Mucosa of descending colon (tissue), 3 donors: ENCODE results near the gene SNX22. TPM values are rescaled to one million over a fixed set of nuclear protein-coding genes. Genes with fewer than 3 reads are reported as not detected.

ENCODE experiments used
- ATAC-seq: fragments of 200-7000 bp; cut with Tn5 transposase; one replicate; pipeline ENCODE4 v1.9.1; 2020; ENCODE audit warnings: mild to moderate bottlenecking, moderate library complexity
- DNase-seq, 3 donors: peaks; one replicate each; pipeline ENCODE4 v3.0.0-alpha.2; 2020
- H3K36me3 ChIP-seq: fragments of 200-600 bp; one replicate; pipeline ENCODE4 v1.8.0; 2021; ENCODE audit warnings: low read depth, mild to moderate bottlenecking
- H3K4me1 ChIP-seq: fragments of 200-600 bp; one replicate; pipeline ENCODE4 v1.8.0; 2021; ENCODE audit warnings: low read depth, mild to moderate bottlenecking
- H3K4me3 ChIP-seq: fragments of 200-600 bp; one replicate; pipeline ENCODE4 v1.8.0; 2021; ENCODE audit warnings: mild to moderate bottlenecking
- H3K9me3 ChIP-seq: fragments of 200-600 bp; one replicate; pipeline ENCODE4 v1.8.0; 2021; ENCODE audit warnings: mild to moderate bottlenecking
- intact Hi-C, 2 donors: fragments of 100-400 bp; cut with DNase I in 1 of 2; cut with micrococcal nuclease in 1 of 2; formaldehyde crosslinking; loops; one replicate each; pipeline versions ENCODE4 v1.11.0 to v1.11.1; 2022; cut with DNase I, micrococcal nuclease
- total RNA-seq, 3 donors: library from RNA; stranded (reverse); fragmentation: NEBNext Ultra II Directional in 2 of 3; extraction: Animal tissue kit (Norgen Biotek cat#: 25700) in 2 of 3; gene quantifications; one replicate each; pipeline versions ENCODE4 v1.2.1 to v1.2.4, GENCODE V29; 2021 to 2023
- TF ChIP-seq, protein P1 (sequence below): fragments of 200-600 bp; IDR thresholded peaks from one replicate; pipeline ENCODE4 v1.8.0; 2022; ENCODE audit warnings: antibody characterized with exemption, mild to moderate bottlenecking
- donor health status: DM: no; HTN: no; CAD: no; lungs with moderate emphysema.
- donor health status: DM: no; HTN: no; CAD: no.
- donor health status: DM: no; HTN: yes; CAD: no.

The SNX22 gene
- total RNA-seq, 3 donors from 2014 or later: 0.29 to 0.35 (median 0.29) TPM

DNA sequence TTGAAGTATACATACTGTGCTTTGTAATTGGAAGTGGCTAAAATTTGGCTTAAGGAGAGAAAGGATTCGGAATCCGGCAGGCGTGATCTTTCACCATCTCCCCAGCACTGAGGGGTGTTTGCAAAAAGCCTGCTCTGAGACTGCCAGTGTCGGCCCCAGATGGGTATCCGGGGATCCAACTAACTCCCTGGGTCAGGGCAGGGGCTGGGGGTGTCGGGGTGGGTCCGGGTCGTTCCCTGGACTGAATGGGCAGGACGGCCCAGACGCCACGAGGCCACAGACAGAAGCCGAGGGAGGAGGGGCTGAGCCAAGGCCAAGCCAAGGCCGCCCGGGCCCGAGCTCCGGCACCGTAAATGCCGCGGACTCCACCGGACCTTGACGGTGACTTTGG lies 10.9 kb downstream of the SNX22 start:
- Histone ChIP-seq H3K4me1 (peaks cover 15% of the 10 kb centered on the region), H3K4me3 (peak overlapping the region; percentile 80), H3K36me3 (peaks cover 6% of the 10 kb centered on the region), H3K9me3 (no peaks in the 10 kb centered on the region)
- ATAC-seq (peak; percentile 58), DNase-seq (no peak)
- TF ChIP-seq, protein P1, sequence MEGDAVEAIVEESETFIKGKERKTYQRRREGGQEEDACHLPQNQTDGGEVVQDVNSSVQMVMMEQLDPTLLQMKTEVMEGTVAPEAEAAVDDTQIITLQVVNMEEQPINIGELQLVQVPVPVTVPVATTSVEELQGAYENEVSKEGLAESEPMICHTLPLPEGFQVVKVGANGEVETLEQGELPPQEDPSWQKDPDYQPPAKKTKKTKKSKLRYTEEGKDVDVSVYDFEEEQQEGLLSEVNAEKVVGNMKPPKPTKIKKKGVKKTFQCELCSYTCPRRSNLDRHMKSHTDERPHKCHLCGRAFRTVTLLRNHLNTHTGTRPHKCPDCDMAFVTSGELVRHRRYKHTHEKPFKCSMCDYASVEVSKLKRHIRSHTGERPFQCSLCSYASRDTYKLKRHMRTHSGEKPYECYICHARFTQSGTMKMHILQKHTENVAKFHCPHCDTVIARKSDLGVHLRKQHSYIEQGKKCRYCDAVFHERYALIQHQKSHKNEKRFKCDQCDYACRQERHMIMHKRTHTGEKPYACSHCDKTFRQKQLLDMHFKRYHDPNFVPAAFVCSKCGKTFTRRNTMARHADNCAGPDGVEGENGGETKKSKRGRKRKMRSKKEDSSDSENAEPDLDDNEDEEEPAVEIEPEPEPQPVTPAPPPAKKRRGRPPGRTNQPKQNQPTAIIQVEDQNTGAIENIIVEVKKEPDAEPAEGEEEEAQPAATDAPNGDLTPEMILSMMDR: no peak
- intact Hi-C loops: no loop called here

- H3K4me3 ChIP-seq: peak within 1 kb of the TSS; percentile 80
- ATAC-seq (peak; percentile 96), DNase-seq (peak; percentile 96 to 99 (median 98))
- H3K36me3 ChIP-seq: peaks cover 6% of the 10 kb centered on the region
- H3K4me1 ChIP-seq: peaks cover 15% of the 10 kb centered on the region
- TF ChIP-seq, protein P1: peak; percentile 34
- H3K9me3 ChIP-seq: no peaks in the 10 kb centered on the region
- intact Hi-C loops: no loop called here
Observed at GRCh38 chr15:64162869-64163658, 11.5 kb downstream of the SNX22 start, which contains the start of gene PPIB. TSS of gene PPIB (minus strand) at chr15:64163022. CDS start at chr15:64162986, 36 bp downstream.

DNA sequence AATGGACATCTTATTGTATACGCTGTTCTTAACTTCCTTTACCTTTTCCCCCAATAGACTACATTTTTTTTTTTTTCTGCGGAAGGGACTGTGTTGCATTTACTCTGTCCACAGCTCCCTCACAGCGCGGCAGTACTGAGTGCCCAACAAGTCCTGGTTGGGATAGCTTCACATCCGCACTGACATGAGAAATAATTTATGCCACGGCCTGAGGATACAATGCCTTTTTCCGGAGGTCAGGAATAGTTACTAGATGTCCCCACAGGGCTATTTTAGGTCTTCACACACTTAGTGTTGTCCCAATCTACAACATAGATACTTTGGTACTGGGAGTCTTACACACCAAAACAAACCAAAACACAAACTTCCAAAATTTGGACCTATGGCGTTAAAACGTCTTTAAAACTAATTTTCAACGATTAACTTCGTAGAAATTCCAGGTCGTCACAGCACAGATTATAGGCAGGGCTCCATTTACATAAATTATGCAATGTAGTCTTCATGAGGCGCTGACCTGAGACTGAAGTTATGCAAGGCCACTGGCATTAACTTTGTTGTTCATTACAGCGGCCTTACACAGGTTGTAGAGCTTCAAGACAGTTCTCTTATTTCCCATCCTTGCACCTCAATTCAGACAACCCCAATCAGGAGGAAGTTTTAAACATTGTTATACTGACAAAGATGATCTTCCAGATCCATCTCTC lies 12.3 kb downstream of the SNX22 start:
- TF ChIP-seq, protein P1: no peak
- H3K36me3 ChIP-seq: peaks cover 6% of the 10 kb centered on the region
- H3K9me3 ChIP-seq: no peaks in the 10 kb centered on the region
- DNase-seq (peak in 1 of 3 donors; percentile 40), ATAC-seq (peak; percentile 0)
- intact Hi-C loops: no loop called here
- H3K4me3 ChIP-seq: no peak overlapping the region
- H3K4me1 ChIP-seq: peaks cover 15% of the 10 kb centered on the region

DNA sequence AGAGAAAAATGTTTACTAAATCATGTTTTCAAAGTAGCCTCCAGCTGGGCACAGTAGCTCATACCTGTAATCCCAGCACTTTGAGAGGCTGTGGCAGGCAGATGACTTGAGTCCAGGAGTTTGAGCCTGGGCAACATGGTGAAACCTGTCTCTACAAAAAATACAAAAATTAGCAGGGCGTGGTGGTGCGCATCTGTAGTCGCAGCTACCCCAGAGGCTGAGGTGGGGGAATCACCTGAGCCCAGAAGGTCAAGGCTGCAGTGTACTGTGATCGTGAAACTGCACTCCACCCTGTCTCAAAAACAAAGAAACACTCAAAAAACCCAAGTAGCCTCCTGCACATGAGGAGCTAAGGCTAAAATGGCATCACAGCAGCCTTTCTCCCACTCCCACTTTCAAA lies 12.9 kb downstream of the SNX22 start:
- ATAC-seq (no peak), DNase-seq (no peak)
- Histone ChIP-seq H3K4me3 (no peak overlapping the region), H3K36me3 (peaks cover 4% of the 10 kb centered on the region), H3K4me1 (peaks cover 15% of the 10 kb centered on the region), H3K9me3 (no peaks in the 10 kb centered on the region)
- intact Hi-C loops: no loop called here
- TF ChIP-seq, protein P1: no peak

DNA sequence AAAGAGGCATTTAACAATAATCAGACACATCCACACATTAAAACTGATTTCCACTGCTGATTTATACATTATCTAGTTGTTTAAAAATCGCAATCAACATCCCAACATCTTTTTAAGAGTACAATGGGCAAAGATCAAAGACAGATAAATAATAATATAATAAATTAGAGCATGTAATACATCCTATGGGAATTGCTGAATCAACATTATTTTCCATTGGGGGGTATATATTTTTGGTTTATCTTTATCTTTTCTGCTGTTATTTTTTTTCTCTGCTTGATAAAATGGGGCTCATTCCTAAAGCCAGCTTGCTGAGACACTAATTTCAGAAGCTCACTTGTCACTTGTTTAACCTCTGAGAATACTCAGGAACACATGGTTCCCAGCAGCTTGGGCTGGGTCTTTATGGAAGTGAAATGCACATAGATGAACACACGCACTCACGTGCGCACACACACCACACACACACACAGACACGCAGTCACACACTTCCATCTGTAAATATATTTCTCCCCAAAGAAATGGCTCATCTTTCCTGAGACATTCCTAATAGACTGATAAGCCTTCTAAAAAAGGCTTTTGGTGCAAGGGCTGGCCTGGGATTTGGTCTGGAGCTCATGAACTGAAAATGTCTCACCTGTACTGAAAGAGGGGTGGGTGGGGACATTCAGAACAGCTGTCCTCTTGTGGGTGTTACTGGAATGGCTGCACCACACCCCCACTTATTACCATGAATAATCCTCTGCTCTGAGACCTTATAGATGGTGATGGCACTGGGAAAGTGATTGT lies 14.8 kb downstream of the SNX22 start:
- H3K4me1 ChIP-seq: peaks cover 8% of the 10 kb centered on the region
- H3K36me3 ChIP-seq: no peaks in the 10 kb centered on the region
- DNase-seq: no peak
- no peaks in the 10 kb centered on the region for H3K9me3 ChIP-seq
- intact Hi-C loops: no loop called here
- TF ChIP-seq, protein P1: no peak
- no peak for ATAC-seq
- H3K4me3 ChIP-seq: no peak overlapping the region
